WTC11 (cell line): Measurements from ENCODE around the gene BEST4. TPM values are rescaled to one million over a fixed set of nuclear protein-coding genes. Genes with fewer than 3 reads are reported as not detected.

Experiments used
- ATAC-seq: fragments of 200-7000 bp; cut with Tn5 transposase; 2 replicates; pipeline ENCODE4 v1.10.0; 2021; ENCODE audit warnings: mild to moderate bottlenecking, moderate library complexity
- CTCF ChIA-PET: fragments of 300-600 bp; sonication (Branson Sonifier 250); formaldehyde crosslinking; loops from one replicate; lab custom pipeline; 2021; ENCODE audit warnings: antibody characterized with exemption; lab: Charles Lee
- POLR2A ChIA-PET: fragments of 350-600 bp; sonication (Branson Sonifier 250); formaldehyde crosslinking; loops from one replicate; lab custom pipeline; 2021; ENCODE audit warnings: antibody characterized with exemption; lab: Charles Lee
- DNase-seq: peaks from one replicate; pipeline ENCODE4 v3.0.0; 2021; ENCODE audit warnings: low spot score
- H3K27ac Mint-ChIP-seq: 2 replicates; pipeline ENCODE4 v1.8.0; 2021; ENCODE audit warnings: mixed read lengths
- H3K27me3 Mint-ChIP-seq: 2 replicates; pipeline ENCODE4 v1.8.0; 2021; ENCODE audit warnings: low read depth, mild to moderate bottlenecking, moderate library complexity, mixed read lengths
- H3K36me3 Mint-ChIP-seq: 2 replicates; pipeline ENCODE4 v1.8.0; 2021; ENCODE audit warnings: mixed read lengths
- H3K4me1 Mint-ChIP-seq: 2 replicates; pipeline ENCODE4 v1.8.0; 2022; ENCODE audit warnings: mixed read lengths
- H3K4me3 Mint-ChIP-seq: 2 replicates; pipeline ENCODE4 v1.8.0; 2021; ENCODE audit warnings: mild to moderate bottlenecking, moderate library complexity, mixed read lengths
- H3K9me3 Mint-ChIP-seq: 2 replicates; pipeline ENCODE4 v1.8.0; 2021; ENCODE audit warnings: mixed read lengths
- ATF2 ChIP-seq: sonication (generic); formaldehyde crosslinking; IDR thresholded peaks from 2 replicates; pipeline ENCODE4 v1.8.1; 2022; ENCODE audit warnings: low read depth, missing genetic modification reagents, borderline replicate concordance
- CDX4 ChIP-seq: fragments of 250-450 bp; sonication (Bioruptor Pico); IDR thresholded peaks from 2 replicates; pipeline ENCODE4 v1.9.0; 2021; ENCODE audit warnings: moderate library complexity, mild to moderate bottlenecking, inconsistent platforms, borderline replicate concordance
- ELF4 ChIP-seq: sonication (generic); formaldehyde crosslinking; IDR thresholded peaks from 2 replicates; pipeline ENCODE4 v1.8.1; 2022; ENCODE audit warnings: low read depth, mild to moderate bottlenecking, moderate library complexity, missing genetic modification reagents
- EMX1 ChIP-seq: fragments of 250-450 bp; sonication (Bioruptor Pico); IDR thresholded peaks from 2 replicates; pipeline ENCODE4 v1.8.0; 2021; ENCODE audit warnings: mild to moderate bottlenecking
- FOXJ3 ChIP-seq: sonication (generic); formaldehyde crosslinking; IDR thresholded peaks from 2 replicates; pipeline ENCODE4 v1.9.0; 2021; ENCODE audit warnings: missing genetic modification reagents, mild to moderate bottlenecking, borderline replicate concordance
- FOXK1 ChIP-seq: sonication (generic); formaldehyde crosslinking; IDR thresholded peaks from 2 replicates; pipeline ENCODE4 v1.8.0; 2022; ENCODE audit warnings: mild to moderate bottlenecking, moderate library complexity, missing genetic modification reagents
- FOXP4 ChIP-seq: sonication (generic); formaldehyde crosslinking; IDR thresholded peaks from 2 replicates; pipeline ENCODE4 v1.8.0; 2022; ENCODE audit warnings: mild to moderate bottlenecking, missing genetic modification reagents
- HMGXB4 ChIP-seq: sonication (generic); formaldehyde crosslinking; IDR thresholded peaks from 2 replicates; pipeline ENCODE4 v1.8.1; 2023; ENCODE audit warnings: mild to moderate bottlenecking, moderate library complexity, missing genetic modification reagents
- JAZF1 ChIP-seq: fragments of 250-450 bp; sonication (Bioruptor Pico); IDR thresholded peaks from 2 replicates; pipeline ENCODE4 v1.9.0; 2021; ENCODE audit warnings: moderate library complexity, mild to moderate bottlenecking, inconsistent platforms
- NFE2L1 ChIP-seq: sonication (generic); formaldehyde crosslinking; IDR thresholded peaks from 2 replicates; pipeline ENCODE4 v1.8.1; 2023; ENCODE audit warnings: missing genetic modification reagents
- PRDM15 ChIP-seq: sonication (generic); formaldehyde crosslinking; IDR thresholded peaks from 2 replicates; pipeline ENCODE4 v1.8.0; 2022; ENCODE audit warnings: missing genetic modification reagents
- PREB ChIP-seq: sonication (generic); formaldehyde crosslinking; IDR thresholded peaks from 2 replicates; pipeline ENCODE4 v1.8.1; 2022; ENCODE audit warnings: mild to moderate bottlenecking, missing genetic modification reagents, moderate library complexity, borderline replicate concordance
- RORB ChIP-seq: fragments of 250-450 bp; sonication (Bioruptor Pico); IDR thresholded peaks from 2 replicates; pipeline ENCODE4 v1.9.0; 2021; ENCODE audit warnings: mild to moderate bottlenecking
- SOX15 ChIP-seq: fragments of 250-450 bp; sonication (Bioruptor Pico); IDR thresholded peaks from 2 replicates; pipeline ENCODE4 v1.9.0; 2021; ENCODE audit warnings: mild to moderate bottlenecking
- SP1 ChIP-seq: sonication (generic); formaldehyde crosslinking; conservative IDR thresholded peaks from 2 replicates; pipeline ENCODE4 v1.8.1; 2022; ENCODE audit warnings: missing genetic modification reagents
- ZBTB43 ChIP-seq: sonication (generic); formaldehyde crosslinking; IDR thresholded peaks from 2 replicates; pipeline ENCODE4 v1.8.1; 2023; ENCODE audit warnings: mild to moderate bottlenecking, missing genetic modification reagents
- ZNF121 ChIP-seq: sonication (generic); formaldehyde crosslinking; IDR thresholded peaks from 2 replicates; pipeline ENCODE4 v1.8.0; 2023; ENCODE audit warnings: missing genetic modification reagents
- ZNF281 ChIP-seq: sonication (generic); formaldehyde crosslinking; IDR thresholded peaks from 2 replicates; pipeline ENCODE4 v1.8.0; 2023; ENCODE audit warnings: mild to moderate bottlenecking, missing genetic modification reagents
- ZNF317 ChIP-seq: sonication (generic); formaldehyde crosslinking; IDR thresholded peaks from 2 replicates; pipeline ENCODE4 v1.8.1; 2023; ENCODE audit warnings: low read depth, mild to moderate bottlenecking, moderate library complexity, missing genetic modification reagents, borderline replicate concordance
- total RNA-seq: library from RNA; stranded (reverse); gene quantifications from 3 replicates; pipeline ENCODE4 v1.2.3, GENCODE V29; 2021

The BEST4 gene
- total RNA-seq, 1 experiment from 2014 or later, result 1.6 TPM

GRCh38 chr1:44777969-44778635 lies 9.9 kb downstream of the BEST4 start (continued):
- TF ChIP-seq ZNF281 (CRISPR knock-in tag) (no peak), ELF4 (CRISPR knock-in tag) (no peak), EMX1 (CRISPR knock-in tag) (no peak), ZNF317 (no peak), FOXK1 (no peak), ATF2 (CRISPR knock-in tag) (no peak), FOXJ3 (CRISPR knock-in tag) (no peak), ZNF121 (CRISPR knock-in tag) (no peak), SOX15 (no peak), CDX4 (no peak)

GRCh38 chr1:44777547-44777946 lies 10.4 kb downstream of the BEST4 start:
- H3K27me3 Mint-ChIP-seq, result no peaks in the 10 kb centered on the region
- no peaks in the 10 kb centered on the region for H3K9me3 Mint-ChIP-seq
- H3K4me3 Mint-ChIP-seq, result peak overlapping the region; percentile 87
- TF ChIP-seq NFE2L1 (CRISPR knock-in tag) (no peak), SP1 (0 out of 2 replicates have a peak, but pooled peaks have one; percentile 18), PREB (CRISPR knock-in tag) (no peak), SOX15 (no peak), PRDM15 (CRISPR knock-in tag) (no peak), ZBTB43 (CRISPR knock-in tag) (0 out of 2 replicates have a peak, but pooled peaks have one; percentile 2), HMGXB4 (CRISPR knock-in tag) (no peak), RORB (CRISPR knock-in tag) (no peak), FOXP4 (CRISPR knock-in tag) (no peak), JAZF1 (CRISPR knock-in tag) (no peak)
- DNase-seq (no peak), ATAC-seq (no peak)
- peak overlapping the region; percentile 94 for H3K27ac Mint-ChIP-seq
- ChIA-PET CTCF (no interaction called here), POLR2A (no interaction called here)
- H3K36me3 Mint-ChIP-seq, result peaks cover 49% of the 10 kb centered on the region
- peaks cover 22% of the 10 kb centered on the region for H3K4me1 Mint-ChIP-seq
